Endodermal cell (in vitro differentiated cells): ENCODE data around the gene ASTN2. TPM values are rescaled to one million over a fixed set of nuclear protein-coding genes. Genes with fewer than 3 reads are reported as not detected.
A peak's percentile ranks its signal among the peaks of the same experiment; 100 is the strongest.

Source experiments
- DNase-seq: peaks from one replicate; pipeline ENCODE4 v3.0.0-alpha.2; 2017
- H3K27ac ChIP-seq: 2 replicates; pipeline ENCODE4 v1.5.1; 2013; ENCODE audit warnings: mild to moderate bottlenecking, low read depth, low read length, moderate library complexity
- H3K27me3 ChIP-seq: 2 replicates; pipeline ENCODE4 v1.6.1; 2013; ENCODE audit warnings: mild to moderate bottlenecking, low read length, moderate library complexity; ENCODE audit not compliant: insufficient read depth, control insufficient read depth, poor library complexity, severe bottlenecking
- H3K36me3 ChIP-seq: 2 replicates; pipeline ENCODE4 v1.7.0; 2013; ENCODE audit warnings: mild to moderate bottlenecking, low read length, moderate library complexity; ENCODE audit not compliant: control insufficient read depth, insufficient read depth
- H3K4me1 ChIP-seq: one replicate; pipeline ENCODE4 v1.7.0; 2013; ENCODE audit warnings: low read length; ENCODE audit not compliant: control insufficient read depth, insufficient read depth
- H3K4me3 ChIP-seq: 2 replicates; pipeline ENCODE4 v1.5.1; 2013; ENCODE audit warnings: mild to moderate bottlenecking, low read length, moderate library complexity
- H3K9ac ChIP-seq: 2 replicates; pipeline ENCODE4 v1.6.1; 2013; ENCODE audit warnings: mild to moderate bottlenecking, low read length, moderate library complexity; ENCODE audit not compliant: poor library complexity, severe bottlenecking; ENCODE audit errors: extremely low read depth
- H3K9me3 ChIP-seq: 2 replicates; pipeline ENCODE4 v1.6.1; 2013; ENCODE audit warnings: mild to moderate bottlenecking, low read length, moderate library complexity; ENCODE audit not compliant: control insufficient read depth
- H3K27ac Mint-ChIP-seq: 2 replicates; pipeline ENCODE4 v1.8.0; 2020; ENCODE audit warnings: mixed read lengths
- H3K27me3 Mint-ChIP-seq: 2 replicates; pipeline ENCODE4 v1.8.0; 2021; ENCODE audit warnings: mild to moderate bottlenecking, mixed read lengths; ENCODE audit not compliant: insufficient read depth
- H3K36me3 Mint-ChIP-seq: 2 replicates; pipeline ENCODE4 v1.8.0; 2020; ENCODE audit warnings: low read depth, mixed read lengths
- H3K4me1 Mint-ChIP-seq: 2 replicates; pipeline ENCODE4 v1.8.0; 2020; ENCODE audit warnings: mixed read lengths
- H3K4me3 Mint-ChIP-seq: 2 replicates; pipeline ENCODE4 v1.8.0; 2020; ENCODE audit warnings: mild to moderate bottlenecking, moderate library complexity, mixed read lengths
- H3K9me3 Mint-ChIP-seq: 2 replicates; pipeline ENCODE4 v1.8.0; 2020; ENCODE audit warnings: mild to moderate bottlenecking, mixed read lengths
- WGBS, 2 experiments: methylation state at CpG; one replicate each; pipeline versions ENCODE4 v1.1.5 to v1.1.7; 2013; ENCODE audit warnings: missing lambda C conversion rate in 2 of 2, mixed read lengths in 1 of 2; ENCODE audit not compliant: insufficient coverage in 1 of 2, insufficient read length in 1 of 2; 5-methylcytosine and 5-hydroxymethylcytosine counted together
- total RNA-seq, 2 donors: library from RNA; stranded (reverse); fragmentation: NEBNext Ultra II Directional in 1 of 2; extraction: Animal tissue kit (Norgen Biotek cat#: 25700) in 1 of 2; gene quantifications; 2 replicates in 1 of 2; 3 replicates in 1 of 2; pipeline ENCODE4 v1.2.1, GENCODE V29; 2021
- TF ChIP-seq, protein P1 (sequence below): fragments of 200-600 bp; sonication (generic); conservative IDR thresholded peaks from 2 replicates; pipeline ENCODE4 v1.5.0; 2021; ENCODE audit warnings: antibody characterized with exemption, mild to moderate bottlenecking

The ASTN2 gene
- total RNA-seq, 2 donors from 2014 or later, result 8.9 to 10.4 TPM

DNA sequence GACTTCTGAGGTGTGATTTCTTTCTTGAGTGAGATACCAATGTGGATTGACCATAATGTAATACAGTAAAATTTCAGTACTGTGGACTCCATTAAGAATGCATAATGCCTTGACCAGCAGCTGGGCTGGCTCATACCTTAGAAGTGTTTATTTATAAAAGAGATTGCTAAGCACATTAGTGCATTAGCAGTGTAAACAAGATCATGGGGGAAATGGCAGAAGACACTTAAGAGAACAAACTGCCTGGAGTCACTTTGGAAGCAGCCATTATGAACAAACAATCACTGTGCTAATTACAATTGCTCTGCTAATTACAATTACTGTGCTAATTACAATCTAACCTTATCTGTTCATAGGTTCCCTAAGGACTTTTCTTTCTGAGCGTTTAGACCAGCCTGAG is 623.5 kb downstream of the ASTN2 start:
- Mint-ChIP-seq H3K9me3 (no peaks in the 10 kb centered on the region), H3K27ac (peak overlapping the region; percentile 82), H3K27me3 (peaks cover 13% of the 10 kb centered on the region), H3K36me3 (no peaks in the 10 kb centered on the region), H3K4me3 (no peak overlapping the region), H3K4me1 (peaks cover 37% of the 10 kb centered on the region)
- no peaks in the 10 kb centered on the region for H3K9me3 ChIP-seq
- H3K4me1 ChIP-seq, result peaks cover 19% of the 10 kb centered on the region
- WGBS, 2 experiments, result 50 to 63% methylated on average over 1 of the region's 1 CpG
- no peaks in the 10 kb centered on the region for H3K36me3 ChIP-seq
- TF ChIP-seq, protein P1, sequence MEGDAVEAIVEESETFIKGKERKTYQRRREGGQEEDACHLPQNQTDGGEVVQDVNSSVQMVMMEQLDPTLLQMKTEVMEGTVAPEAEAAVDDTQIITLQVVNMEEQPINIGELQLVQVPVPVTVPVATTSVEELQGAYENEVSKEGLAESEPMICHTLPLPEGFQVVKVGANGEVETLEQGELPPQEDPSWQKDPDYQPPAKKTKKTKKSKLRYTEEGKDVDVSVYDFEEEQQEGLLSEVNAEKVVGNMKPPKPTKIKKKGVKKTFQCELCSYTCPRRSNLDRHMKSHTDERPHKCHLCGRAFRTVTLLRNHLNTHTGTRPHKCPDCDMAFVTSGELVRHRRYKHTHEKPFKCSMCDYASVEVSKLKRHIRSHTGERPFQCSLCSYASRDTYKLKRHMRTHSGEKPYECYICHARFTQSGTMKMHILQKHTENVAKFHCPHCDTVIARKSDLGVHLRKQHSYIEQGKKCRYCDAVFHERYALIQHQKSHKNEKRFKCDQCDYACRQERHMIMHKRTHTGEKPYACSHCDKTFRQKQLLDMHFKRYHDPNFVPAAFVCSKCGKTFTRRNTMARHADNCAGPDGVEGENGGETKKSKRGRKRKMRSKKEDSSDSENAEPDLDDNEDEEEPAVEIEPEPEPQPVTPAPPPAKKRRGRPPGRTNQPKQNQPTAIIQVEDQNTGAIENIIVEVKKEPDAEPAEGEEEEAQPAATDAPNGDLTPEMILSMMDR, result no peak
- no peaks in the 10 kb centered on the region for H3K27me3 ChIP-seq
- DNase-seq, result no peak
- no peak overlapping the region for H3K9ac ChIP-seq
- H3K27ac ChIP-seq, result no peak overlapping the region
- H3K4me3 ChIP-seq, result peak overlapping the region; percentile 36

DNA sequence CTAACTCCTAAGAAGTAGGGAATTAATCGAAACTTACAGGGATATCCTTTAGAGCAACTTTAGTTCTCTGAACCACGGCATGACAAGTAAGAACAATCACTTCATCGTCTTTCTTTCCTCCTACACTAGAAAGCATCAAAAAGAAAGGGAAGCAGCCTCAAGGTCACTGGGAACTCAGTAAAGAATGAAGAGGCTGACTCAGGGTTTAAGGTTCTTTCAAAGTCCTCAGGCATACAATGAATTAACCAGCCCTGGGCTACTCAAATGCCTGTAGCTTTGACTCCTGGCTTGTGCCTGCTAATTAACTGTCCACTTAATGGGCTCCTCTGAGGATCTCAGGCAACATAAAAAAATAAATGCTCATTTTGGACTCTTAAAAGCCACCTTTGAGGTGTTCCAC is 625.8 kb downstream of the ASTN2 start:
- 30 to 52% methylated on average over 2 to 3 of the region's 3 CpGs for WGBS, 2 experiments
- Histone ChIP-seq H3K36me3 (no peaks in the 10 kb centered on the region), H3K27ac (peak overlapping the region; percentile 15), H3K27me3 (no peaks in the 10 kb centered on the region), H3K9ac (no peak overlapping the region), H3K4me1 (peaks cover 11% of the 10 kb centered on the region), H3K4me3 (no peak overlapping the region), H3K9me3 (no peaks in the 10 kb centered on the region)
- DNase-seq, result no peak
- Mint-ChIP-seq H3K9me3 (no peaks in the 10 kb centered on the region), H3K4me1 (peaks cover 29% of the 10 kb centered on the region), H3K36me3 (no peaks in the 10 kb centered on the region), H3K27me3 (peaks cover 32% of the 10 kb centered on the region), H3K27ac (no peak overlapping the region), H3K4me3 (no peak overlapping the region)
- TF ChIP-seq, protein P1, result no peak

DNA sequence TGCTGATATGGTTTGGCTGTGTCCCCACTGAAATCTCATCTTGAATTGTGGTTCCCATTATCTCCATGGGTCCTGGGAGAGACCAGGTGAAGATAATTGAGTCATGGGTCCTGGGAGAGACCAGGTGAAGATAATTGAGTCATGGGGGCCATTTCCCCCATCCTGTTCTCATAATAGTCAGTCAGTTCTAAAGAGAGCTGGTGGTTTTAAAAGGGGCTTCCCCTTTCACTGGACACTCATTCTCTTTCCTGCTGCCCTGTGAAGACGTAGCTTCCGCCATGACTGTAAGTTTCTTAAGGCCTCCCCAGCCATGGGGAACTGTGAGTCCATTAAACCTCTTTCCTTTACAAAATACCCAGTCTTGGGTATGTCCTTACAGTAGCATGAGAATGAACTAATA is 628.1 kb downstream of the ASTN2 start:
- no peaks in the 10 kb centered on the region for H3K9me3 Mint-ChIP-seq
- H3K9ac ChIP-seq, result no peak overlapping the region
- no peak for DNase-seq
- TF ChIP-seq, protein P1, result no peak
- no peaks in the 10 kb centered on the region for H3K36me3 Mint-ChIP-seq
- peaks cover 25% of the 10 kb centered on the region for H3K4me1 Mint-ChIP-seq
- peaks cover 50% of the 10 kb centered on the region for H3K27me3 Mint-ChIP-seq
- 90 to 94% methylated on average over 2 of the region's 2 CpGs for WGBS, 2 experiments
- H3K4me3 Mint-ChIP-seq, result no peak overlapping the region
- H3K27ac ChIP-seq, result no peak overlapping the region
- peaks cover 9% of the 10 kb centered on the region for H3K4me1 ChIP-seq
- peaks cover 10% of the 10 kb centered on the region for H3K27me3 ChIP-seq
- H3K9me3 ChIP-seq, result no peaks in the 10 kb centered on the region
- H3K27ac Mint-ChIP-seq, result no peak overlapping the region
- H3K4me3 ChIP-seq, result no peak overlapping the region
- H3K36me3 ChIP-seq, result no peaks in the 10 kb centered on the region
